ENCODE results near the gene KIRREL3.

- no peak for TF ChIP-seq EZH2 (IDR thresholded peaks at IDR 0.05)
- no peak for TF ChIP-seq POLR2AphosphoS5 (IDR thresholded peaks at IDR 0.05; ENCODE audit: borderline replicate concordance, low read depth, low read length)
These were observed 371.6 kb downstream of the KIRREL3 start for GRCh38 chr11:126628790-126629621.

All from SK-N-MC (cell line).